Measurements from ENCODE around the gene NAP1L5. TPM values are rescaled to one million over a fixed set of nuclear protein-coding genes. Genes with fewer than 3 reads are reported as not detected.

NAP1L5 gene
- total RNA-seq: 36.2 TPM

GRCh38 chr4:88697588-88698329, at the start of gene NAP1L5:
Gene NAP1L5 (minus strand): TSS chr4:88697829. CDS start chr4:88697754, 75 bp downstream.
- DNase-seq: peak; percentile 47

- DNase-seq: no peak
These were observed 49.7 kb upstream of the NAP1L5 start for GRCh38 chr4:88747351-88747750.

GRCh38 chr4:88746206-88746605, 48.6 kb upstream of the NAP1L5 start:
- DNase-seq: no peak

- DNase-seq: no peak
These were observed 48.0 kb upstream of the NAP1L5 start for GRCh38 chr4:88745581-88746163.

GRCh38 chr4:88745175-88745574, 47.5 kb upstream of the NAP1L5 start:
- DNase-seq: no peak

- no peak for DNase-seq
These were observed 47.0 kb upstream of the NAP1L5 start for GRCh38 chr4:88744609-88745008.

GRCh38 chr4:88743696-88744095, 46.1 kb upstream of the NAP1L5 start:
- DNase-seq: no peak

- DNase-seq: no peak
These were observed 44.9 kb upstream of the NAP1L5 start for GRCh38 chr4:88742561-88742960.

GRCh38 chr4:88738180-88738579, 40.6 kb upstream of the NAP1L5 start:
- no peak for DNase-seq

GRCh38 chr4:88737307-88737941, 39.8 kb upstream of the NAP1L5 start:
- DNase-seq: no peak

- no peak for DNase-seq
These were observed 38.6 kb upstream of the NAP1L5 start for GRCh38 chr4:88736264-88736663.

- no peak for DNase-seq
These were observed 37.9 kb upstream of the NAP1L5 start for GRCh38 chr4:88735564-88735963.

- no peak for DNase-seq
These were observed 36.8 kb upstream of the NAP1L5 start for GRCh38 chr4:88734403-88734949.

- no peak for DNase-seq
These were observed 35.2 kb upstream of the NAP1L5 start for GRCh38 chr4:88732714-88733368.

GRCh38 chr4:88731381-88731780, 33.8 kb upstream of the NAP1L5 start:
- no peak for DNase-seq

GRCh38 chr4:88730811-88731210, 33.2 kb upstream of the NAP1L5 start:
- no peak for DNase-seq

- DNase-seq: no peak
These were observed 31.6 kb upstream of the NAP1L5 start for GRCh38 chr4:88729146-88729760.

GRCh38 chr4:88728146-88728545, 30.5 kb upstream of the NAP1L5 start:
- no peak for DNase-seq

GRCh38 chr4:88725986-88726385, 28.4 kb upstream of the NAP1L5 start:
- no peak for DNase-seq

GRCh38 chr4:88725143-88725542, 27.5 kb upstream of the NAP1L5 start:
- DNase-seq: no peak

- no peak for DNase-seq
These were observed 26.8 kb upstream of the NAP1L5 start for GRCh38 chr4:88724406-88724805.

GRCh38 chr4:88722828-88723227, 25.2 kb upstream of the NAP1L5 start:
- DNase-seq: no peak
